DND-41 (cell line): ENCODE data around the gene ZNF622.

Experiments used
- EZH2 ChIP-seq: IDR thresholded peaks from 3 replicates; pipeline ENCODE4 v1.6.1; 2012; ENCODE audit warnings: borderline replicate concordance, low read depth, mild to moderate bottlenecking, moderate library complexity, low read length, inconsistent platforms; ENCODE audit not compliant: severe bottlenecking
- TF ChIP-seq, protein P1 (sequence below): IDR thresholded peaks from 2 replicates; pipeline ENCODE4 v1.5.1; 2012; ENCODE audit warnings: borderline replicate concordance, low read length, moderate library complexity, mild to moderate bottlenecking; ENCODE audit not compliant: poor library complexity, severe bottlenecking; ENCODE audit errors: extremely low read depth

DNA sequence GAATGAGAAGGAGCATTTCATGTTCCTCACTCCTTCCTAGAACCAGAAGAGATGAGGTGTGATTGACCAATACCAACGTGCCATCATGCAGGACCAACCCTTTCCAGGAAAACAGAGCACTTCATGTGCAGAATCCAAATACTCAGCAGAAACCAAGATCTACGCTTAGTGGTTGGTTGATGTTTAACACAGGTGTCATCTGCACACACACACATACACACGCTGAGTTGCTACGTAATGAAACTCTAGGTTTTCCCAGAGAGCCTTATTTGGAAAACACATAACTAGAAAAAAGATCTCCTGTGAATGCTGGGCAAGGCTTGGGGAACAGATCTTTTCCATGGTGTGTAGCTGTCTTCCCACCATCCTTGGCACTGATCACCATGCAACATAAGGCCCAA is 21.1 kb upstream of the ZNF622 start:
- TF ChIP-seq EZH2, result no peak
- TF ChIP-seq, protein P1, sequence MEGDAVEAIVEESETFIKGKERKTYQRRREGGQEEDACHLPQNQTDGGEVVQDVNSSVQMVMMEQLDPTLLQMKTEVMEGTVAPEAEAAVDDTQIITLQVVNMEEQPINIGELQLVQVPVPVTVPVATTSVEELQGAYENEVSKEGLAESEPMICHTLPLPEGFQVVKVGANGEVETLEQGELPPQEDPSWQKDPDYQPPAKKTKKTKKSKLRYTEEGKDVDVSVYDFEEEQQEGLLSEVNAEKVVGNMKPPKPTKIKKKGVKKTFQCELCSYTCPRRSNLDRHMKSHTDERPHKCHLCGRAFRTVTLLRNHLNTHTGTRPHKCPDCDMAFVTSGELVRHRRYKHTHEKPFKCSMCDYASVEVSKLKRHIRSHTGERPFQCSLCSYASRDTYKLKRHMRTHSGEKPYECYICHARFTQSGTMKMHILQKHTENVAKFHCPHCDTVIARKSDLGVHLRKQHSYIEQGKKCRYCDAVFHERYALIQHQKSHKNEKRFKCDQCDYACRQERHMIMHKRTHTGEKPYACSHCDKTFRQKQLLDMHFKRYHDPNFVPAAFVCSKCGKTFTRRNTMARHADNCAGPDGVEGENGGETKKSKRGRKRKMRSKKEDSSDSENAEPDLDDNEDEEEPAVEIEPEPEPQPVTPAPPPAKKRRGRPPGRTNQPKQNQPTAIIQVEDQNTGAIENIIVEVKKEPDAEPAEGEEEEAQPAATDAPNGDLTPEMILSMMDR, result no peak
